Panc1 (cell line): ENCODE measurements around the gene CELF1. TPM values are rescaled to one million over a fixed set of nuclear protein-coding genes. Genes with fewer than 3 reads are reported as not detected.
A peak's percentile ranks its signal among the peaks of the same experiment; 100 is the strongest.
"Not testable (repeated sequence)": the region's sequence is repeated elsewhere in the genome, so short reads cannot be mapped to it uniquely, and the experiment has no call there.

Experiments used
- ATAC-seq: fragments of 200-7000 bp; cut with Tn5 transposase; 2 replicates; pipeline ENCODE4 v1.9.1; 2020; ENCODE audit warnings: mild to moderate bottlenecking, moderate library complexity
- BruUV-seq: library from RNA; stranded (reverse); fragments of 400-500 nt; replicated peaks from 2 replicates; lab custom pipeline; 2021; lab: Mats Ljungman, UMichigan
- CTCF ChIA-PET: fragments of 300-600 bp; sonication (Branson Sonifier 250); formaldehyde crosslinking; loops from one replicate; lab custom pipeline; 2022; ENCODE audit warnings: antibody characterized with exemption; lab: Charles Lee
- POLR2A ChIA-PET: fragments of 300-600 bp; sonication (Branson Sonifier 250); formaldehyde crosslinking; loops from one replicate; lab custom pipeline; 2022; ENCODE audit warnings: antibody characterized with exemption; lab: Charles Lee
- DNase-seq: peaks from one replicate; pipeline ENCODE4 v3.0.0-alpha.2; 2010; ENCODE audit warnings: low read depth, low spot score
- H3K27ac ChIP-seq: 2 replicates; pipeline ENCODE4 v1.5.1; 2011; ENCODE audit warnings: mild to moderate bottlenecking, low read length, inconsistent platforms
- H3K27me3 ChIP-seq: fragments of 200-500 bp; sonication (Bioruptor generic); 2 replicates; pipeline ENCODE4 v1.6.0; 2014; ENCODE audit warnings: low read length, inconsistent platforms; ENCODE audit not compliant: control insufficient read depth, insufficient read depth
- H3K36me3 ChIP-seq: fragments of 200-500 bp; sonication (Bioruptor generic); 2 replicates; pipeline ENCODE4 v1.5.1; 2014; ENCODE audit warnings: inconsistent platforms, mild to moderate bottlenecking, low read length, moderate library complexity; ENCODE audit not compliant: control insufficient read depth, insufficient read depth
- H3K4me1 ChIP-seq: 2 replicates; pipeline ENCODE4 v1.5.1; 2011; ENCODE audit warnings: inconsistent platforms, mild to moderate bottlenecking, low read length, moderate library complexity; ENCODE audit not compliant: control insufficient read depth, insufficient read depth
- H3K4me3 ChIP-seq, 2 experiments: 2 replicates each; pipeline ENCODE4 v1.5.1; 2011 to 2012; ENCODE audit warnings: low read depth in 2 of 2, low read length in 2 of 2, mild to moderate bottlenecking in 2 of 2, inconsistent platforms in 1 of 2, moderate library complexity in 1 of 2
- H3K9me3 ChIP-seq: fragments of 200-500 bp; sonication (Bioruptor generic); 2 replicates; pipeline ENCODE4 v1.5.1; 2014; ENCODE audit warnings: low read depth, mild to moderate bottlenecking, inconsistent platforms, low read length, moderate library complexity; ENCODE audit not compliant: control insufficient read depth, insufficient read depth
- CTCF ChIP-seq: fragments of 450-650 bp; IDR thresholded peaks from 2 replicates; pipeline ENCODE4 v1.5.1; 2017; ENCODE audit warnings: mild to moderate bottlenecking
- POLR2AphosphoS5 ChIP-seq: IDR thresholded peaks from 2 replicates; pipeline ENCODE4 v1.6.1; 2012; ENCODE audit warnings: mild to moderate bottlenecking, low read depth, low read length, moderate library complexity
- REST ChIP-seq, 2 experiments: IDR thresholded peaks; 2 replicates each; pipeline ENCODE4 v1.6.1; 2011 to 2012; ENCODE audit warnings: low read depth in 2 of 2, control low read depth in 1 of 2, low read length in 1 of 2, mild to moderate bottlenecking in 1 of 2, moderate library complexity in 1 of 2; ENCODE audit not compliant: insufficient read depth in 1 of 2
- SIN3A ChIP-seq: IDR thresholded peaks from 2 replicates; pipeline ENCODE4 v1.6.1; 2012; ENCODE audit warnings: low read depth, mild to moderate bottlenecking, low read length, moderate library complexity, borderline replicate concordance; ENCODE audit not compliant: insufficient read depth
- TCF7L2 ChIP-seq: IDR thresholded peaks from 2 replicates; pipeline ENCODE4 v1.6.1; 2011; ENCODE audit warnings: mild to moderate bottlenecking, low read depth, low read length, inconsistent platforms
- in situ Hi-C: cut with HindIII; loops from 2 replicates; pipeline ENCODE4 v1.10.0; 2016; ENCODE audit warnings: low sequenced_read_pairs, low pct_unique_long_range_greater_than_20kb
- intact Hi-C: fragments of 100-400 bp; cut with micrococcal nuclease; formaldehyde crosslinking; loops from one replicate; pipeline ENCODE4 v1.10.0; 2022; ENCODE audit not compliant: unreplicated experiment
- total RNA-seq: library from RNA; stranded (reverse); gene quantifications from one replicate; pipeline ENCODE4 v1.2.1, GENCODE V29; 2021; ENCODE audit not compliant: unreplicated experiment

The CELF1 gene
- total RNA-seq, 1 experiment from 2014 or later: 160 TPM

- Histone ChIP-seq H3K4me1 (peaks cover 10% of the 10 kb centered on the region), H3K27ac (no peak overlapping the region), H3K9me3 (no peaks in the 10 kb centered on the region), H3K36me3 (no peaks in the 10 kb centered on the region), H3K4me3 (no peak overlapping the region), H3K27me3 (no peaks in the 10 kb centered on the region)
- POLR2A ChIA-PET: interaction anchor here (0.7 kb wide), 2 partner anchors 66 to 88 kb away, joined by 4 to 5 read pairs; no protein-coding TSS in a partner anchor
- CTCF ChIA-PET: interaction anchor here (0.7 kb wide), 1 partner anchor 209 kb away, joined by 5 read pairs; no protein-coding TSS in a partner anchor
- no TSS peak for BruUV-seq
- TF ChIP-seq CTCF (no peak), POLR2AphosphoS5 (no peak), TCF7L2 (no peak), SIN3A (no peak), REST (IDR thresholded peaks at IDR 0.05; ENCODE audit: insufficient read depth in 1 of 2, low read depth in 2 of 2, low read length in 1 of 2) (no peak)
- in situ Hi-C loops: no loop called here
- ATAC-seq: no peak
- DNase-seq: no peak
- intact Hi-C loops: no loop called here
Measured at GRCh38 chr11:47532597-47533213, 20.2 kb downstream of the CELF1 start.

- Histone ChIP-seq H3K36me3 (no peaks in the 10 kb centered on the region), H3K4me1 (peaks cover 10% of the 10 kb centered on the region), H3K27ac (no peak overlapping the region), H3K4me3 (no peak overlapping the region), H3K27me3 (no peaks in the 10 kb centered on the region), H3K9me3 (no peaks in the 10 kb centered on the region)
- TF ChIP-seq TCF7L2: no peak
- TF ChIP-seq POLR2AphosphoS5: no peak
- no peak for TF ChIP-seq REST (IDR thresholded peaks at IDR 0.05; ENCODE audit: insufficient read depth in 1 of 2, low read depth in 2 of 2, low read length in 1 of 2)
- no peak for TF ChIP-seq CTCF
- TF ChIP-seq SIN3A: no peak
- intact Hi-C loops: no loop called here
- ATAC-seq: no peak
- POLR2A ChIA-PET: interaction anchor here (0.6 kb wide), 1 partner anchor 12 kb away, joined by 3 read pairs; no protein-coding TSS in a partner anchor
- DNase-seq: no peak
- in situ Hi-C loops: no loop called here
- CTCF ChIA-PET: no interaction called here
- BruUV-seq: TSS peak; percentile 46
Measured at GRCh38 chr11:47531666-47532065, 21.3 kb downstream of the CELF1 start.

GRCh38 chr11:47530721-47531120 is 22.2 kb downstream of the CELF1 start:
- H3K4me3 ChIP-seq, intact Hi-C loops, H3K9me3 ChIP-seq, in situ Hi-C loops, H3K27ac ChIP-seq, BruUV-seq, DNase-seq, H3K27me3 ChIP-seq, ATAC-seq, CTCF ChIA-PET, H3K36me3 ChIP-seq: not testable (repeated sequence)
- POLR2A ChIA-PET: interaction anchor here (0.7 kb wide), 1 partner anchor 874 kb away, joined by 4 read pairs; no protein-coding TSS in a partner anchor
- H3K4me1 ChIP-seq: peaks cover 13% of the 10 kb centered on the region
